Measurements from ENCODE around the gene CHSY1. TPM values are rescaled to one million over a fixed set of nuclear protein-coding genes. Genes with fewer than 3 reads are reported as not detected.
A peak's percentile ranks its signal among the peaks of the same experiment; 100 is the strongest.
"Not testable (repeated sequence)": the region's sequence is repeated elsewhere in the genome, so short reads cannot be mapped to it uniquely, and the experiment has no call there.

CHSY1 gene
- total RNA-seq, 1 experiment from 2014 or later, result 26.1 TPM

GRCh38 chr15:101246391-101246790, 5.5 kb downstream of the CHSY1 start:
- no peak for DNase-seq (ENCODE audit: low read depth)

GRCh38 chr15:101244889-101245668, 6.8 kb downstream of the CHSY1 start:
- no peak for DNase-seq (ENCODE audit: low read depth)

- no peak for DNase-seq (ENCODE audit: low read depth)
These were observed 7.6 kb downstream of the CHSY1 start for GRCh38 chr15:101244036-101244781.

GRCh38 chr15:101243420-101243819, 8.4 kb downstream of the CHSY1 start:
- no peak for DNase-seq (ENCODE audit: low read depth)

- DNase-seq (ENCODE audit: low read depth), result no peak
These were observed 8.9 kb downstream of the CHSY1 start for GRCh38 chr15:101242999-101243336.

- peak; percentile 74 for DNase-seq (ENCODE audit: low read depth)
These were observed 9.5 kb downstream of the CHSY1 start for GRCh38 chr15:101242160-101242998.

- DNase-seq (ENCODE audit: low read depth), result no peak
These were observed 11.5 kb downstream of the CHSY1 start for GRCh38 chr15:101240358-101240757.

GRCh38 chr15:101239724-101240136, 12.1 kb downstream of the CHSY1 start:
- no peak for DNase-seq (ENCODE audit: low read depth)

- DNase-seq (ENCODE audit: low read depth), result no peak
These were observed 14.6 kb downstream of the CHSY1 start for GRCh38 chr15:101237251-101237650.

GRCh38 chr15:101233651-101234280, 18.1 kb downstream of the CHSY1 start:
- DNase-seq (ENCODE audit: low read depth), result no peak

GRCh38 chr15:101232677-101233076, 19.2 kb downstream of the CHSY1 start:
- no peak for DNase-seq (ENCODE audit: low read depth)

- DNase-seq (ENCODE audit: low read depth), result no peak
These were observed 23.5 kb downstream of the CHSY1 start for GRCh38 chr15:101228313-101228712.

- no peak for DNase-seq (ENCODE audit: low read depth)
These were observed 26.2 kb downstream of the CHSY1 start for GRCh38 chr15:101225658-101226057.

- DNase-seq (ENCODE audit: low read depth), result no peak
These were observed 29.9 kb downstream of the CHSY1 start for GRCh38 chr15:101221902-101222301.

- DNase-seq (ENCODE audit: low read depth), result no peak
These were observed 31.8 kb downstream of the CHSY1 start for GRCh38 chr15:101220060-101220459.

- DNase-seq (ENCODE audit: low read depth), result peak; percentile 37
These were observed 32.4 kb downstream of the CHSY1 start for GRCh38 chr15:101219441-101219840.

- DNase-seq (ENCODE audit: low read depth), result no peak
These were observed 34.4 kb downstream of the CHSY1 start for GRCh38 chr15:101217446-101217845.

- DNase-seq (ENCODE audit: low read depth), result no peak
These were observed 35.7 kb downstream of the CHSY1 start for GRCh38 chr15:101216100-101216499.

- DNase-seq (ENCODE audit: low read depth), result no peak
These were observed 36.2 kb downstream of the CHSY1 start for GRCh38 chr15:101215681-101216080.

GRCh38 chr15:101214435-101215097, 37.3 kb downstream of the CHSY1 start:
- not testable (repeated sequence) for DNase-seq (ENCODE audit: low read depth)

GRCh38 chr15:101213570-101213969, 38.3 kb downstream of the CHSY1 start:
- no peak for DNase-seq (ENCODE audit: low read depth)
